Activated T-cell treated with anti-CD3 and anti-CD28 coated beads for 24 hours (primary cell): ENCODE measurements around the gene MCF2L2.
"Not testable (repeated sequence)": the region's sequence is repeated elsewhere in the genome, so short reads cannot be mapped to it uniquely, and the experiment has no call there.

Experiments used
- DNase-seq: peaks from one replicate; pipeline ENCODE4 v3.0.0-alpha.2; 2020; ENCODE audit warnings: low read depth

Gene MCF2L2

GRCh38 chr3:183443395-183444385 is 15.3 kb upstream of the MCF2L2 start:
- no peak for DNase-seq

GRCh38 chr3:183442994-183443393 is 14.6 kb upstream of the MCF2L2 start:
- no peak for DNase-seq

- DNase-seq = not testable (repeated sequence)
Observed at GRCh38 chr3:183440521-183440920, 12.1 kb upstream of the MCF2L2 start.

GRCh38 chr3:183439515-183439914 is 11.1 kb upstream of the MCF2L2 start:
- DNase-seq = no peak

GRCh38 chr3:183438735-183439134 is 10.3 kb upstream of the MCF2L2 start:
- DNase-seq = no peak

- no peak for DNase-seq
Observed at GRCh38 chr3:183437666-183438564, 9.5 kb upstream of the MCF2L2 start.

GRCh38 chr3:183437061-183437460 is 8.6 kb upstream of the MCF2L2 start:
- DNase-seq = no peak

- DNase-seq = no peak
Observed at GRCh38 chr3:183435661-183436060, 7.2 kb upstream of the MCF2L2 start.

- DNase-seq = no peak
Observed at GRCh38 chr3:183434992-183435391, 6.6 kb upstream of the MCF2L2 start.

GRCh38 chr3:183434503-183434902 is 6.1 kb upstream of the MCF2L2 start:
- no peak for DNase-seq

- DNase-seq = no peak
Observed at GRCh38 chr3:183430325-183430957, 2.0 kb upstream of the MCF2L2 start.

GRCh38 chr3:183427876-183428446 is 458 bp downstream of the MCF2L2 start:
- no peak for DNase-seq

- no peak for DNase-seq
Observed at GRCh38 chr3:183427196-183427875, 1.1 kb downstream of the MCF2L2 start.

- DNase-seq = not testable (repeated sequence)
Observed at GRCh38 chr3:183418807-183419206, 9.6 kb downstream of the MCF2L2 start.

GRCh38 chr3:183411216-183411922 is 17.1 kb downstream of the MCF2L2 start:
- no peak for DNase-seq

- DNase-seq = no peak
Observed at GRCh38 chr3:183410759-183411158, 17.7 kb downstream of the MCF2L2 start.

- no peak for DNase-seq
Observed at GRCh38 chr3:183410280-183410679, 18.1 kb downstream of the MCF2L2 start.

GRCh38 chr3:183409219-183409618 is 19.2 kb downstream of the MCF2L2 start:
- no peak for DNase-seq

GRCh38 chr3:183401678-183402077 is 26.7 kb downstream of the MCF2L2 start:
- DNase-seq = no peak

GRCh38 chr3:183400352-183400751 is 28.1 kb downstream of the MCF2L2 start:
- DNase-seq = no peak
